Trophoblast cell (in vitro differentiated cells and primary cell): Measurements from ENCODE around the gene PCGF3.
A peak's percentile ranks its signal among the peaks of the same experiment; 100 is the strongest.

Source experiments
- DNase-seq, 2 donors: peaks; one replicate each; pipeline ENCODE4 v3.0.0-alpha.2; 2016
- H2AFZ ChIP-seq: 2 replicates; pipeline ENCODE4 v1.6.1; 2013; ENCODE audit warnings: low read length, moderate library complexity, mild to moderate bottlenecking; ENCODE audit not compliant: insufficient read depth, poor library complexity
- H2AK5ac ChIP-seq: 2 replicates; pipeline ENCODE4 v1.6.1; 2013; ENCODE audit warnings: mild to moderate bottlenecking, low read length
- H2BK120ac ChIP-seq: 2 replicates; pipeline ENCODE4 v1.6.1; 2013; ENCODE audit warnings: low read length, mild to moderate bottlenecking, moderate library complexity; ENCODE audit not compliant: insufficient read depth, poor library complexity
- H2BK12ac ChIP-seq: 2 replicates; pipeline ENCODE4 v1.6.1; 2013; ENCODE audit warnings: mild to moderate bottlenecking, low read length, moderate library complexity
- H2BK5ac ChIP-seq: 2 replicates; pipeline ENCODE4 v1.6.1; 2013; ENCODE audit warnings: low read length, low read depth, moderate library complexity, mild to moderate bottlenecking; ENCODE audit not compliant: poor library complexity
- H3K14ac ChIP-seq: 2 replicates; pipeline ENCODE4 v1.6.1; 2013; ENCODE audit warnings: mild to moderate bottlenecking, low read length
- H3K18ac ChIP-seq: 2 replicates; pipeline ENCODE4 v1.6.1; 2013; ENCODE audit warnings: mild to moderate bottlenecking, low read length
- H3K23ac ChIP-seq: 2 replicates; pipeline ENCODE4 v1.6.1; 2013; ENCODE audit warnings: low read length
- H3K27ac ChIP-seq: 2 replicates; pipeline ENCODE4 v1.5.1; 2013; ENCODE audit warnings: low read depth, mild to moderate bottlenecking, inconsistent platforms, low read length, moderate library complexity
- H3K27me3 ChIP-seq: 2 replicates; pipeline ENCODE4 v1.6.1; 2013; ENCODE audit warnings: inconsistent platforms, mild to moderate bottlenecking, low read length, moderate library complexity; ENCODE audit not compliant: insufficient read depth
- H3K36me3 ChIP-seq, 2 experiments: 1 replicate in 1 of 2; 2 replicates in 1 of 2; pipeline ENCODE4 v1.6.1; 2013; ENCODE audit warnings: low read length in 2 of 2, mild to moderate bottlenecking in 2 of 2, moderate library complexity in 1 of 2; ENCODE audit not compliant: insufficient read depth in 2 of 2, control insufficient read depth in 1 of 2
- H3K4ac ChIP-seq: 2 replicates; pipeline ENCODE4 v1.6.1; 2013; ENCODE audit warnings: low read depth, mild to moderate bottlenecking, low read length, moderate library complexity
- H3K4me1 ChIP-seq, 2 experiments: 1 replicate in 1 of 2; 2 replicates in 1 of 2; pipeline ENCODE4 v1.6.1; 2013; ENCODE audit warnings: low read length in 2 of 2, mild to moderate bottlenecking in 2 of 2, moderate library complexity in 1 of 2; ENCODE audit not compliant: insufficient read depth in 2 of 2, control insufficient read depth in 1 of 2
- H3K4me2 ChIP-seq: 2 replicates; pipeline ENCODE4 v1.6.1; 2013; ENCODE audit warnings: inconsistent platforms, mild to moderate bottlenecking, low read length, moderate library complexity
- H3K4me3 ChIP-seq: 2 replicates; pipeline ENCODE4 v1.5.1; 2013; ENCODE audit warnings: mild to moderate bottlenecking, low read depth, low read length, inconsistent platforms
- H3K79me1 ChIP-seq: one replicate; pipeline ENCODE4 v1.6.1; 2013; ENCODE audit warnings: low read length
- H3K79me2 ChIP-seq: 2 replicates; pipeline ENCODE4 v1.6.1; 2013; ENCODE audit warnings: low read length, mild to moderate bottlenecking; ENCODE audit not compliant: control insufficient read depth, insufficient read depth, poor library complexity
- H3K9ac ChIP-seq: 2 replicates; pipeline ENCODE4 v1.6.1; 2013; ENCODE audit warnings: mild to moderate bottlenecking, low read length
- H3K9me3 ChIP-seq: 2 replicates; pipeline ENCODE4 v1.6.1; 2013; ENCODE audit warnings: low read depth, mild to moderate bottlenecking, control low read depth, inconsistent platforms, low read length; ENCODE audit not compliant: insufficient read depth
- H4K12ac ChIP-seq: 2 replicates; pipeline ENCODE4 v1.6.1; 2013; ENCODE audit warnings: low read depth, mild to moderate bottlenecking, low read length, moderate library complexity
- H4K8ac ChIP-seq: 2 replicates; pipeline ENCODE4 v1.6.1; 2013; ENCODE audit warnings: low read depth, mild to moderate bottlenecking, low read length, moderate library complexity
- H4K91ac ChIP-seq: one replicate; pipeline ENCODE4 v1.6.1; 2013; ENCODE audit warnings: low read depth, mild to moderate bottlenecking, low read length, moderate library complexity
- WGBS: extraction: QIAGEN DNeasy Blood & Tissue Kit; methylation state at CpG from one replicate; pipeline ENCODE4 v1.1.7; 2013; ENCODE audit warnings: missing lambda C conversion rate; ENCODE audit not compliant: insufficient read length, insufficient coverage; ENCODE audit errors: extremely low coverage; 5-methylcytosine and 5-hydroxymethylcytosine counted together

Gene PCGF3

GRCh38 chr4:707929-708630 lies 2.4 kb downstream of the PCGF3 start:
- Histone ChIP-seq H3K18ac (no peak overlapping the region), H3K4me1 (peaks cover 21 to 25% of the 10 kb centered on the region in 2 experiments), H2BK120ac (no peak overlapping the region), H4K91ac (no peak overlapping the region), H3K23ac (no peak overlapping the region), H3K9me3 (peaks cover 6% of the 10 kb centered on the region), H3K4me2 (peak overlapping the region; percentile 19), H3K27me3 (no peaks in the 10 kb centered on the region), H2AK5ac (no peak overlapping the region), H3K36me3 (peaks cover 16 to 19% of the 10 kb centered on the region in 2 experiments), H4K8ac (no peak overlapping the region), H2BK12ac (no peak overlapping the region), H2AFZ (no peak overlapping the region), H3K4me3 (no peak overlapping the region), H3K9ac (no peak overlapping the region), H4K12ac (no peak overlapping the region), H3K79me2 (peaks cover 37% of the 10 kb centered on the region), H2BK5ac (no peak overlapping the region), H3K4ac (peak overlapping the region; percentile 53), H3K79me1 (peaks cover 12% of the 10 kb centered on the region), H3K14ac (no peak overlapping the region), H3K27ac (no peak overlapping the region)
- DNase-seq, result no peak
- no CpG with 5 or more reads among the region's 11 CpGs for WGBS

- H3K36me3 ChIP-seq, result peaks cover 19 to 21% of the 10 kb centered on the region in 2 experiments
- H3K14ac ChIP-seq, result no peak overlapping the region
- H3K27me3 ChIP-seq, result no peaks in the 10 kb centered on the region
- H3K9me3 ChIP-seq, result peaks cover 7% of the 10 kb centered on the region
- H4K12ac ChIP-seq, result no peak overlapping the region
- H3K79me1 ChIP-seq, result peaks cover 12% of the 10 kb centered on the region
- no peak overlapping the region for H2BK120ac ChIP-seq
- peaks cover 21 to 25% of the 10 kb centered on the region in 2 experiments for H3K4me1 ChIP-seq
- H3K4me3 ChIP-seq, result no peak overlapping the region
- no CpG with 5 or more reads among the region's 6 CpGs for WGBS
- H3K4me2 ChIP-seq, result peak overlapping the region; percentile 16
- peak overlapping the region; percentile 37 for H3K9ac ChIP-seq
- no peak overlapping the region for H4K8ac ChIP-seq
- H2AK5ac ChIP-seq, result no peak overlapping the region
- no peak overlapping the region for H2AFZ ChIP-seq
- H3K4ac ChIP-seq, result peak overlapping the region; percentile 53
- no peak overlapping the region for H2BK5ac ChIP-seq
- no peak overlapping the region for H2BK12ac ChIP-seq
- DNase-seq, result no peak
- no peak overlapping the region for H3K23ac ChIP-seq
- no peak overlapping the region for H3K18ac ChIP-seq
- no peak overlapping the region for H4K91ac ChIP-seq
- H3K27ac ChIP-seq, result no peak overlapping the region
- peaks cover 41% of the 10 kb centered on the region for H3K79me2 ChIP-seq
Measured at GRCh38 chr4:708631-708933, 3.0 kb downstream of the PCGF3 start.

GRCh38 chr4:709348-709747 lies 3.7 kb downstream of the PCGF3 start:
- Histone ChIP-seq H3K4me3 (no peak overlapping the region), H3K14ac (no peak overlapping the region), H3K4ac (peak overlapping the region; percentile 68), H3K79me1 (peaks cover 12% of the 10 kb centered on the region), H3K18ac (no peak overlapping the region), H3K36me3 (peaks cover 25 to 27% of the 10 kb centered on the region in 2 experiments), H3K79me2 (peaks cover 47% of the 10 kb centered on the region), H2BK120ac (no peak overlapping the region), H3K4me2 (no peak overlapping the region), H3K9me3 (peaks cover 7% of the 10 kb centered on the region), H3K27me3 (no peaks in the 10 kb centered on the region), H3K4me1 (peaks cover 21 to 25% of the 10 kb centered on the region in 2 experiments), H2AFZ (no peak overlapping the region), H2BK5ac (no peak overlapping the region), H3K9ac (no peak overlapping the region), H2BK12ac (no peak overlapping the region), H4K12ac (no peak overlapping the region), H4K8ac (no peak overlapping the region), H2AK5ac (no peak overlapping the region), H3K27ac (no peak overlapping the region), H4K91ac (no peak overlapping the region), H3K23ac (no peak overlapping the region)
- no CpG with 5 or more reads among the region's 6 CpGs for whole genome bisulfite sequencing
- no peak for DNase-seq

- H2BK12ac ChIP-seq, result no peak overlapping the region
- H3K18ac ChIP-seq, result no peak overlapping the region
- peaks cover 21% of the 10 kb centered on the region in 2 experiments for H3K4me1 ChIP-seq
- no peak overlapping the region for H4K8ac ChIP-seq
- no peak overlapping the region for H4K91ac ChIP-seq
- no peak overlapping the region for H3K9ac ChIP-seq
- H2AK5ac ChIP-seq, result no peak overlapping the region
- no peak overlapping the region for H3K4me2 ChIP-seq
- no peaks in the 10 kb centered on the region for H3K27me3 ChIP-seq
- peak overlapping the region; percentile 92 for H3K4ac ChIP-seq
- H4K12ac ChIP-seq, result no peak overlapping the region
- H3K23ac ChIP-seq, result no peak overlapping the region
- H3K79me1 ChIP-seq, result peaks cover 12% of the 10 kb centered on the region
- WGBS, result no CpG with 5 or more reads among the region's 9 CpGs
- no peak overlapping the region for H2AFZ ChIP-seq
- H3K14ac ChIP-seq, result no peak overlapping the region
- peaks cover 28 to 32% of the 10 kb centered on the region in 2 experiments for H3K36me3 ChIP-seq
- H3K79me2 ChIP-seq, result peaks cover 53% of the 10 kb centered on the region
- H2BK5ac ChIP-seq, result no peak overlapping the region
- DNase-seq, result no peak
- no peak overlapping the region for H2BK120ac ChIP-seq
- peaks cover 2% of the 10 kb centered on the region for H3K9me3 ChIP-seq
- no peak overlapping the region for H3K27ac ChIP-seq
- H3K4me3 ChIP-seq, result no peak overlapping the region
Measured at GRCh38 chr4:710116-710515, 4.5 kb downstream of the PCGF3 start.
